ENCODE data around the gene CTSS.

Gene CTSS

DNA sequence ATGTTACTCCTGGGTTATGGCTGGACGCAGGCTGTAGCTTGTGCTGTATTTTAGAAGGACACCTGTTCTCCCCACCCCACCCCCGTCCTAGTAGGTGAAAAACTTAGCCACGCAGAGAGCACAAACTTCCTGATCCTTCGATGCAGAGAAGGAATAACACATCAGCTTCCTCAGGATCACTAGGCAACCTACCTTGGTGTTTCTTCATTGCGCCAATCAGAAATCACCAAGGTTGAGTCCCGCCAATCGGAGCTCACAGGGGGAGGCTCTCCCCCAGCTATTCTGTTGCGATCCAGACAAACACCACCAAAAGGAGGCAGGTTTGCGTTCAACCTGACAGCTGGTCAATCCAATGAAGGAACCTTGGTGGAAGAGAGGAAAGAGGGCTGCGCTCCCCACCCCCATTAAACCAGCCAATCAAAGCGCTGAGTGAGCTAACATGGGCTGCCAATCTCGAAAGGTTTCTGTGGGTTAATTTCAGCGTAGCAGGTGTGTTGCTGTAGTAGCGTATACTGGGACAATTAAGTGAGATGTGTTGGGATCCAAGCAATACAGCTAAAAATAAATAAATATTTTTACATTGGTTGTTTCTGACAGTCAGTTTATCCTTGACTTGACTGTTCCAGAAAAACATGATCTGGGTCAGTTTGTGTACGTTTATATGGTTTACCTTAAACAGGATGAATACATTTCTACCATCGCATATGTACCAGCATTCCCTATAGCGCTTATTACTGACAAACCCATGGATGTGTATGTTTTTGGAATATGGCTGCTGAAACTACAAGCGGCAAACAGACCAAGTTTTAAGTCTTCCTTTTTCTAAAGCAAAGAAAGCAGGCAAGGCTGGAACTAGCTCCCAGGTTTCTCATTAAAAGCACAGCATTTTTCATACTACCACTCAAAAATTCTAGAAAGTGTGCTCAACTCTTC, 68.3 kb downstream of the CTSS start, which contains the start of gene GOLPH3L:
Gene GOLPH3L, minus strand, starts transcription at position 160 of the 933 bp plus-strand sequence. CDS start 2,316 bp downstream, outside the sequence.
- DNase-seq (ENCODE audit: low read depth) = peak; percentile 76

DNA sequence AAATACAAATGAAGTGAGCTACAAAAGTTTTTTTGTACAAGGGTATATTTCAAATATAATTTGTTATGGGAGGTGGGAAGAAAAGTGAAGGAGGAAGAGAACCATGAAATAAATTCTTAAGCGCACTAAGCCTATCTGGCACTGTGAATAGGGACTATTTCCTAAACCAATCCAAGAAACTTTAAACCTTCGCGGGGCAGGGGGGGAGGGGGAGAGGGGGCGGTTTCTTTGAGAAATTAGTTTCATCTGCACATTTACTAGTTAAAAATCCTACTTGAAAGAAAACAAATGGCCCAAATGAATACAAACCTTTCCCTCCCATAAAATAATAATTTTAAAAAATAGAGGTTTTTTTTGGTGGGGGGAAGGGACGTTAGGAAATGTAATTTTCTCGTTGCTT, 69.0 kb downstream of the CTSS start:
- DNase-seq (ENCODE audit: low read depth) = no peak

DNA sequence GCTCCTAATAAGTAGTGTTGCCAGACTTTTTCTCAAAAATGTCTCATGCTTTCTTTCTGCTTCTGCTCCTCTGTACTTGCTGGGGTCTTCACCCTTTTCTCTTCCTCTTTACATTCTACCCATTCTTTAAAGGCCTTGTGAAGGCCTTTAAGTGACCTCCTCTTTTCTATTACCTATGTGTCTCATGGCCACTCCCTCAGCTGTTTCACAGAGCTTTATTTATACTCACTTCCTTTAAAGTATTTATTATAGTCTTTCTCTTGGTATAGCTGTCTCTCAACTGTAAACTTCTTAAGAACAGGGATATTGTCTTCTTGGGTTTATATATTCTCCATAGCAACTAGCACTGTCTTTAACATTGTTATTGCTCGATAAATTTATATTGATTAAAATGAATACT, 69.4 kb downstream of the CTSS start:
- DNase-seq (ENCODE audit: low read depth) = no peak

GRCh38 chr1:150695561-150695960, 70.0 kb downstream of the CTSS start:
- no peak for DNase-seq (ENCODE audit: low read depth)

GRCh38 chr1:150692720-150693119, 72.9 kb downstream of the CTSS start:
- no peak for DNase-seq (ENCODE audit: low read depth)

DNA sequence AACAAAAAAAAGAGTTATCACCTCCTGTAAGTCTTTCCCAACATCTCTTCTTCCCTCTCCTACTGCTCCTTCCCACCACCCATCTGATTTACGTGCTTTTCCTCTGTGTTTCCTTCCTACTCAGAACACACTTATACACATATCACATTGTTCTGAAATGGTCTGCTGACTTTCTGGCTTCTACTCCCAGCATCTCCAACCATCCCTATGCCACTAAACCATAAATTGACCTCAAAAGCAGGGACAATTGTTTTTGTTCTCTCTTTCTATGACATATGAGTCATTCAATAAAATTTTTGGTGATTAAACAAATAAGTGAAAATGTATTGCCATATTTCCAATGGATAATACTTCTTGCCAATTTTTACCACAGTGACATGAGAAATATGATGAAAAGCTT, 76.8 kb downstream of the CTSS start:
- DNase-seq (ENCODE audit: low read depth) = no peak

GRCh38 chr1:150686275-150686674, 79.3 kb downstream of the CTSS start:
- DNase-seq (ENCODE audit: low read depth) = no peak

DNA sequence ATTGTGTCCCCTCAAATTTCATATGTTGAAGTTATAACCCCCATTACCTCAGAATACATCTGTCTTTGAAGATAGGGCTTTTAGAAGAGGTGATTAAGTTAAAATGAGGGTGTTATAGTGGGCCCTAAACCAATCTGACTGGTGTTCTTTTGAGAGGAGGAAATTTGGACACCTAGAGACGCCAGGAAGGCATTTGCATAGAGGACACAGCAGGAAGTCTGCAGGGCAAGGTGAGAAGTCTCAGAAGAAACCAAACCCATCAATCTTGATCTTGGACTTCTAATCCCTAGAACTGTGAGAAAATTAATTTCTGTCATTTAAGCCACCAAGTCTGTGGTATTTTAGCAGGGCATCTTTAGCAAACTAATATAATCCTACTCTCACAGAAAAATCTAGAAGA, 81.7 kb downstream of the CTSS start:
- no peak for DNase-seq (ENCODE audit: low read depth)
